Activated CD8-positive, alpha-beta memory T cell treated with anti-CD3 and anti-CD28 coated beads, Interleukin-2, amount 50 U/mL, for 1 hour (primary cell): ENCODE results near the gene CHD3.

Experiments used
- DNase-seq: peaks from one replicate; pipeline ENCODE4 v3.0.0-alpha.2; 2020; ENCODE audit errors: extremely low read depth

CHD3 gene

DNA sequence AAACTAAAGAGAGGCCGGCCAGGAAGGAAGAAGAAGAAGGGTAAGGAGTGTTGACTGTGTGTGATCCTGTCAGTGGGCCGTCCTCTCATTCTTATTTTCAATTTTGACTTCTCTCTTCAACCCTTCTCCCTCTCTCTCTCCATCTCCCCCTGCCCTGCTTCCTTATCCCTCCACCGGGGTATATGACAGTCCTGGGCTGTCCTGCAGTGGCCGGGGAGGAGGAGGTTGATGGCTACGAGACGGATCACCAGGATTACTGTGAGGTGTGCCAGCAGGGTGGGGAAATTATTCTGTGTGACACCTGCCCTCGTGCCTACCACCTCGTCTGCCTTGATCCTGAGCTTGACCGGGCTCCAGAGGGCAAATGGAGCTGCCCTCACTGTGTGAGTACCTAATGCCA, 5.6 kb downstream of the CHD3 start:
- DNase-seq = no peak

DNA sequence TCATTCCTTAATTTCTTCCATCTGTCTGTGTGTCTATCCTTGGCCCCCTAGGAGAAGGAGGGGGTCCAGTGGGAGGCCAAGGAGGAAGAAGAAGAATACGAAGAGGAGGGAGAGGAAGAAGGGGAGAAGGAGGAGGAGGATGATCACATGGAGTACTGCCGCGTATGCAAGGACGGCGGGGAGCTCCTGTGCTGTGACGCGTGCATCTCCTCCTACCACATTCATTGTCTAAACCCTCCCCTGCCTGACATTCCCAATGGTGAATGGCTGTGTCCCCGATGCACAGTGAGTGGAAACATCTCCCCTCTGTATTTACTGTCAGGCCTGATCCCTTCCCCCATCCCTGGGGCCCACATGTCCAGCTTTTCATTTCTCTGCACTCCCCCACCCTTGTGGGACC, 6.3 kb downstream of the CHD3 start:
- no peak for DNase-seq

DNA sequence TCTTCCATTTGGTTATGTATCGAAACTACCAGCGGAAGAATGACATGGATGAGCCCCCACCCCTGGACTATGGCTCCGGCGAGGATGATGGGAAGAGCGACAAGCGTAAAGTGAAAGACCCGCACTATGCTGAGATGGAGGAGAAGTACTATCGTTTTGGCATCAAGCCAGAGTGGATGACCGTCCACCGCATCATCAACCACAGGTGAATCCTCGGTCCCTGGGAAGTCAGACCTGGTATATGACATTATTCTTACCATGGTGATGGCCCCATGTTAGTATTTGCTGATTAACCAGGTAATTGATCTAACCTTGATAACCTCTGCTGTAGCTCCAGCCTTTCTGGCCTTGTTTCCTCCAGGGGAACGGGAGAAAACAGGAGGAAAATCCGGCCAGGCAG, 8.5 kb downstream of the CHD3 start:
- no peak for DNase-seq

DNA sequence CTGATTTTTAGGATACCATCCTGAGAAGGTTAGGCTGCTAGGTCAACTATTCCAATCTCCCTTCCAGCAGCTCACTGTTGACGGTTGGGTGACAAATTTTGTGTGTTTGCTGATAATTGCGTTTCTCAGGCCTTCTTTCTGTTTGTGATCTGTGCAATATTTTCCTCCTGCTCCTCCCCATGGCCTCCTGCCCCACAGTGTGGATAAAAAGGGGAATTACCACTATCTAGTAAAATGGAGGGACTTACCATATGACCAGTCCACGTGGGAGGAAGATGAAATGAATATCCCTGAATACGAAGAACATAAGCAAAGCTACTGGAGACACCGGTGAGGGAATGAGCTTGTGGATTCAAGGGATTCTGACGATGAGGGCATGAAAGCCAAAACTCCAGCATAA, 9.2 kb downstream of the CHD3 start:
- DNase-seq = no peak

DNA sequence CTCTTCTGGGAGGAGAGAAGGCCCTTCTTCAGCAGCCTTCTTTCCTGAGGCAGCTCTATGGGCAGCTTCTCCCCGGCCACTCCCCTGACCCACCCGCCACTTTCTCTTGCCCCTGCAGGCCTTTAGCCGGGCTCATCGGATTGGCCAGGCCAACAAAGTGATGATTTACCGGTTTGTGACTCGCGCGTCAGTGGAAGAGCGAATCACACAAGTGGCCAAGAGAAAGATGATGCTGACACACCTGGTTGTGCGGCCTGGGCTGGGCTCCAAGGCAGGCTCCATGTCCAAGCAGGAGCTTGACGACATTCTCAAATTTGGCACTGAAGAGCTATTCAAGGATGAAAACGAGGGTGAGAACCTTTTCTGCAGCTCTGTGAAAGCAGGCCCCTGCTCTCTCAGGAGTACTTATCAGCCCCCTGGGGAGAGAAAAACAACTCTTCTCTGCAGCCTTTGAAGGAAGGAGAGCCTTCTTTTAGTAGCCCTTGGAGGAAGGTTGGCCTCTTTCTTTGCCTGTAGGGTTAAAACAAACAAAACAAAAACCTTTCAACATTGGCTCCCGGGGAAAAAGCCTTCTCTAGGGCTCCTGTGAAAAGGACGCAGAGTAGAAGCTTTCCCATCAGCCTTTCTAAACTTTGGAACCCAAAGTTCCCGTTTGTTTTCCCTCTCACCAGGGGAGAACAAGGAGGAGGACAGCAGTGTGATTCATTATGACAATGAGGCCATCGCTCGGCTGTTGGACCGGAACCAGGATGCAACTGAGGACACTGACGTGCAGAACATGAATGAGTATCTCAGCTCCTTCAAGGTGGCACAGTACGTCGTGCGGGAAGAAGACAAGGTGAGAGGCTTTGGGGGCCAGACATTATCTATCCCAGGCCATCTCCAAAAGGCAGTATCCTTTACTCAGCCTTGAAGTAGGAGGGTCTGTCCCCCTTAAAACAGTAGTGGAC, 14.8 kb downstream of the CHD3 start:
- no peak for DNase-seq

DNA sequence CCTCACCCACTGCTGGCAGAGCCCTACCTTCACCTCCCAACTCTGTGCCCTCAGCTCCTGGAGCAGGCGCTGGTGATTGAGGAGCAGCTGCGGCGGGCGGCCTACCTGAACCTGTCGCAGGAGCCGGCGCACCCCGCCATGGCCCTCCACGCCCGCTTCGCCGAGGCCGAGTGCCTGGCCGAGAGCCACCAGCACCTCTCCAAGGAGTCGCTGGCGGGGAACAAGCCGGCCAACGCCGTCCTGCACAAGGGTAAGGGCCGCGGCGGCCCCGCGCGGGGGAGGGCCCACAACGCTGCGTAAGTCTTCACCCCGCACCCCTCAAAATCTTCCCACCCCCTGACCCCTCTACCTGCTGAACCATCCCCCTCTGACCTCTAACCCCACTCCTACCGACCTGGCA, 20.5 kb downstream of the CHD3 start:
- no peak for DNase-seq

DNA sequence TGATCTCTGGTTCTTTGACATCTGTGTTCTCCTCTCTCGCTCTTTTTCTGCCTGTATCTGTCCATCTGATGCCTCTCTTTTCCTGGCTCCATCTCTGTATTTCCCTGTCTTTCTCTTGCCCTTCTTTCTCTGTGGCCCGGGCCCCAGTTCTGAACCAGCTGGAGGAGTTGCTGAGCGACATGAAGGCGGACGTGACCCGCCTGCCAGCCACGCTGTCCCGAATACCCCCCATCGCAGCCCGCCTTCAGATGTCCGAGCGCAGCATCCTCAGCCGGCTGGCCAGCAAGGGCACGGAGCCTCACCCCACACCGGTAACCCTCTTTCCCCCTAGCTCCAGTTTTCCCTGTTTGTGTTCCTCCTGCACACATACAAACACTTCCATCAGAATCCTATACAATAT, 21.7 kb downstream of the CHD3 start:
- no peak for DNase-seq

DNA sequence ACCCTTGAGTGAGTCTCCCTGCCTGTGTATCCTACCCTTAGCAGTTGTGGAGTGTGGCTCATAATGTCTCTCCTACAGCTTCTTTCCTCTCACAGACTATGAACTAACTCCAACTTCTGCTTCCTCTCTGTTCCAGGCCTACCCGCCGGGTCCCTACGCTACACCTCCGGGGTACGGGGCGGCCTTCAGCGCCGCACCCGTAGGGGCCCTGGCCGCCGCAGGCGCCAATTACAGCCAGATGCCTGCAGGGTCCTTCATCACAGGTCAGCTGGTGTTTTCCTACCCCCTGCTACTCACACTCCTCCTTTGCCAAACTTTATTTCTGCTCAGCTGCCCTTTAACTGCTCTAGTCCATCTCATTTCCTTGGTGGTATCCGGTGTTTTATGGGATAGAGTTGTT, 22.1 kb downstream of the CHD3 start:
- no peak for DNase-seq

DNA sequence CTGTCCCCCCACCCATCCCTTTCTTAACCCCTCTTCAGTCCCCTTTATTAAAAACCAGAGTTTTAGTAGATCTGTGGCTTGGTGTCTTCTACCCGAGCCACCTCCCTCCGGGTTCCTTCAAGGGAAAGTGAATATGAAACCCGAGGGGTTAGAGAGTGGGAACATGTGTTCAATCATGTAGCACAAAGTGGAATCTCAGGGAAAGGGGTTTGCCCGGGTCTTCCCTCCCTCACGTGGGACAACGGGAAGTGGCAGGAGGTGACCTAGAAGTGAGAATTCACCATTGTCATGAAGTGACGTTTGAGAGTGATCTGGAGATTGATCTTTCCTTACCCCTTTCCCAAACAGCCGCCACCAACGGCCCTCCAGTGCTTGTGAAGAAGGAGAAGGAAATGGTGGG, 22.5 kb downstream of the CHD3 start:
- no peak for DNase-seq

DNA sequence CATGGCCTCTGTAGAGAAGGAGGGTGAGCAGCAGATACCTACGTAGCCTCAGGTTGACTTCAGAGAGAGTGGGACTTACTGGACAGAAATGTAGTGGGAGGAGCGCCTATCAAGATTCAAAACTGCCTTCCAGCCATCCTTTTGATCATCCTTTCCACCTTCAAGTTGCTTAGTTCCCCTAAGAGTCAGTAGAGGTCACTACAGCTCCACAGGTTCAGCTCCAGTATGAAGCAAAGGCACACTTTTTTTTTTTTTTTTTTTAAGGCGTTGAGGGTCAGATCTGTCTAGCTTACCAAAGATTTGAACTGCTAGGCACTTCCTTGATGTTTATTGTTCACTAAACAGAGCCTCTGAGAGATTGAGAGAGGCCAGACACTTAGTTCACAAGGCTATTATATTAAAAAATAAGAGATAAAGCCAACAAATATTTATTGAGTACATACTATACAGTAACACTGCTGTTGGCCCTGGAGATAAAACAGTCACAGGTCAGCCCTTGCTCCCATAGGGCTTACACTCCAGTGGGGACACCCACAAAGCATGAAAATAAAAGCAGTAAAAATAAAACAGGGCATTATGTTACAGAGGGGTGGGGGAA, 24.4 kb downstream of the CHD3 start:
- DNase-seq = no peak

DNA sequence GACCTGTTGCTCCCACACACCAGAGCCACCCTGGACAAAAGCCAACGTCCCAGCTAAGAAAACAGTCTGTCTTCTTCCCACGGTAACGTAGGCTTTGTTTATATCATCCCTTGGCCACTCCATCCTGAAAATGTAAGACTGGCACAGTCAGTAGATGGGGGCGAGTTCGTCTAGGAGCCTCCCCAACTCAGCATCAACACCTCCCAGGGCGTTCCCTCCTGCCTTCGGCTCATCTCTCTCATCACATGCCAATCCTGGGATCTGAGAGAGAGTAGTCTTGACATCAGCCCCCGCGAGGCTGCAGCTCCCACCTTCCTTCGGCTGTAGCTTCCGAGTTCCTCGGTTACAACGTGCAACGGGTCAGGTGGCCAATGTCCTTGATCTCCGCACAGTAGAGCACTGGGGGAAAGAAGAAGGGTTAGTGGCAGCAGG, 26.6 kb downstream of the CHD3 start:
- no peak for DNase-seq

DNA sequence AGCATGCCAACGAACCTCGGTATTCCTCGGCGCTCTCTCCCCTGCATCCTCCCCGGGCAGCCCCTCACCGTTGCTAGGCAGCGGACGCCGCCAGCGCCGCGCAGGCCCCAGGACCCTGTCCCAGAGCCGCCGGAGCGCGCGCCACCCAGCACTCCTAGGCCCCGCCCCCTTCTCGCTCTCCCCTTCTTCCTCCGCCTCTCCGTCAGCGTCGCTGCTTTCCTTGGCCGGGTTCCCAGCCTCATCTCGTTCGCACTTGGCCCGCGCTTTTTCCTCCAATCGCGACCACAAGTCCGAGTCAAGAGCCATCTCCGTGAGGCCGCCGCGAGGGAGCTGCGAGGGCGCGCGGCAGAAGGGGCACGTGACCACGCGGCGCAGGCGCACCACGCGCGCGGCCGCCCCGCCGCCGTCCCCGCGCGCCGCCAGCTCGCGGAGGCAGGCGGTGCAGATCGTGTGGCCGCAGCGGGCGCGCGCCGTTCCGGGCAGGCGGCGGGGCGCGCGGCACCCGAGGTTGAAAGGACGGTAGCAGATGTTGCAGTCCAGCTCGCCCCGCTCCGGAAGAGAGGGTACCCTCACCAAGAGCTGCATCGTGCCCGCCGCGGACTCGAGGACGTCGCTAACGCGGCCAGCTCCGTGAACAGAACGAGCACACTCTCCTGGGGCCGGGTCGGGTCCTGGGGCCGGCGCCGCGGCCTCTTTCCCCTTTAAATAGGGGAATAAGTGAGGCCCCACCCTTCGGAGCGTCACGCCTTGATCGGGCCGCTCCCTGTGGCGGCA, 27.2 kb downstream of the CHD3 start, which contains the start of gene RNF227:
RNF227 (minus strand) TSS at position 679 of the 774 bp plus-strand sequence; CDS start at position 585, 94 bp downstream.
- DNase-seq = peak; percentile 60

DNA sequence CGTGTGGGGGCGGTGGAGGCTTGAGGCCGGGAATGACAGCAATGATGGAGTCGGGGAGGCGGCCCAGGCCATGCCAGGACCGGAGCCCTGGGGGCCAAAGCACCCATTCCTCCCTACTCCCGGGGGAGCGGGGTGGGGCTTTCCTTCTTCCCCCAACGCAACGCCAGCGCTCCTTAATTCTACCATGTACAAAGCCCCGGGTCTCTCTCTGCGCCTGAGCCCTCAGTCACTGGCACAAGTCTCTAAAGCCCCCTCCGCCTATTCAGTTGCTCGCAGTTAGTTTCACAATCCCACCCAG, 27.7 kb downstream of the CHD3 start:
- no peak for DNase-seq

DNA sequence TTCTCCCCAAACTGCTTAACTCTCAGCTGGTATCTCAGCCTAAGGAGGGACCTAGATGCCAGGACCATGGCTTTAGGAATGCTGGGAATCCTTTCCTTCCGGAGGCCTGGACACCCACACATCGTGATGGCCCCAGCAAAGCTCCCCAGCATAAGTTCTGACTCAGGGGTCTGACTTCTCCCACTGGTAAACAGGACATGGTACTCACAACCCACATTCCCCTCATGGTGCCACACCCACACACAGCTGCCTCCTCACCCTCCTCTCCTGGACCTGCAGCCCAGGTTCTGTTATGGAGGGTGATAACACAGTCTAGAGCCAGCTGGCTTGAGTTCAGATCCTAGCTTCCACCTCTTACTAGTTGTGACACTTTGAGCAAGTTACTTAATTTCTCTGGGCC, 28.2 kb downstream of the CHD3 start:
- DNase-seq = no peak

DNA sequence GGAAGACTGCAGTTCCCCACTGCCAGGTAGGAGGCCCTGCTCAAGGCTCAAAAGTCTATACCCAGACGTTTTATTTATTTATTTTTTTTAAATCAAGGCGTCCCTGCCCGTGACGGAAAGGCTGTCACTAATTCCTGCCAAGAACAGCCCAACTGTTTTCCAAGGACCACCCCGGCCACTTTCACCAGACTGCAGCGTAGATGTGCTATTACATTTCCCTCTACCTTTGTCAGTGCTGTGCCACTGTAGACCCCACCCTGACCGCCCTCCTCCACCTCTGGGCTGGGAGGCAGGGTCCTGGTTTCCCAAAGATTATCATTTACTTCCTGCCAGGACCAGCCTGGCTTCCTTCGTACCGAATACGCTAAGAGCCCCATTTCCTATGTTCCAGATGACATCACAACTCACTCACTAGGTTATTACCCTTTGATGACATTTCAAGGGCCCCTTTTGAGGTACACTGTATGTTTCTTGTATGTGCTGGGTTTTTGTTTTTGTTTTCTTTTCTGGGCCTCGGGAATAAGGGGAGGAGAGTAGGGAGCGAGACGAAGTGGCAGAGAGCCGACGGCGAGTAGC, 33.8 kb downstream of the CHD3 start:
- DNase-seq = no peak

DNA sequence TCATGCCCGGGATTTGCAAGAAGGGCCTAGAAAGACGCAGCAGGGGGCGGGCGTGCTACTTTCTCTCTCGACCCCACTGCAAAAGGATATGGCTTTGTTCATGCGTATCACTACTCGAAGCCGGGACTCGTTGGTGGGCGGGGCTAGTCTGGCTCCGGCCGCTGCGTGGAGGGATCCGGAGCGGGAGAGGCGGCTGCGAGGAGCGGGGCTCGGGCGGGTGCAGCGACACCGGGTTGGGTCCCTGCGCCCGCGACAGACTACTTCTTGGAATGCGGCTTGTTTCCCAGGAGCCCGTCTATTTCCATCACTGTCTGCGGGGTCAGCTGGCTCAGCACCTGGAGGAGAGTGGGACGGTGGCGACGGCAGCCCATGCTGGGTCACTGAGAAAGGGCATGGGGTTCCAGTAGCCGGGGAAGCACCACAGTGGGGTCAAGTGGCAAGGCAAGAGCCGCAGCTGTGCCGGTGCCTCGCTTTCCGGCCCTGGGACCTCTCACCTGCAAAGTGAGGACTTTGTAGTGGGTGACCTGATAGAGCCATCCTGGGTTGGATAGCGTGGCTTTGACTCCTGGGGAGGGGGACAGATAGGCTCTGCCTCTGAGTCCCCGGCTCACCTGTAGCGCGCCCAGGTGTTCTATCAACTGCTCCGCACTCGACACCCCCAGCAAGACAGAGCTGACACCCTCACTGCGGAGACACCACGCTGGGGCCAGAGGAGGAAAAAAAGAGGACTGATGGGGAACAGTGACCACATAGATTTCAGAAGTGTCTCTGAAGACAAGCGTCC, 34.4 kb downstream of the CHD3 start:
- peak; percentile 54 for DNase-seq

DNA sequence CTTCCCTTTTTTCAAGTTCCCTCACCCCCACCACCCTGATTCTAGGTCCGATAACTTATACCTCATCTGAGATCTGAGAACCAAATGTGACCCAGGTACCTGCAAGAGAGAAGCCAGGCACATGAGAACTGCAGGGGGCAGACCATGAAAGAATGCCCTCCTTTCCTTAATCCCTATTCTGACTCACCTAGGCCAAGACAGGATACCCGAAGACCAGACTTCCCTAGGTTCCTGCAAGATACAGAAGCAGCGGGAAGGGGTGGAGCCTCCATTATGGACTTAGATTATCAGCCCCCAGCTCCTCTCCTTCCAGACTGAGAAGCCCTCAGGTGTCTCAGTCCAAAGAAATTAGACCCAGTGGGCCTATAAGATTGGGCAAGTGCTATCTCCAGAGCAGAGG, 39.0 kb downstream of the CHD3 start:
- no peak for DNase-seq

DNA sequence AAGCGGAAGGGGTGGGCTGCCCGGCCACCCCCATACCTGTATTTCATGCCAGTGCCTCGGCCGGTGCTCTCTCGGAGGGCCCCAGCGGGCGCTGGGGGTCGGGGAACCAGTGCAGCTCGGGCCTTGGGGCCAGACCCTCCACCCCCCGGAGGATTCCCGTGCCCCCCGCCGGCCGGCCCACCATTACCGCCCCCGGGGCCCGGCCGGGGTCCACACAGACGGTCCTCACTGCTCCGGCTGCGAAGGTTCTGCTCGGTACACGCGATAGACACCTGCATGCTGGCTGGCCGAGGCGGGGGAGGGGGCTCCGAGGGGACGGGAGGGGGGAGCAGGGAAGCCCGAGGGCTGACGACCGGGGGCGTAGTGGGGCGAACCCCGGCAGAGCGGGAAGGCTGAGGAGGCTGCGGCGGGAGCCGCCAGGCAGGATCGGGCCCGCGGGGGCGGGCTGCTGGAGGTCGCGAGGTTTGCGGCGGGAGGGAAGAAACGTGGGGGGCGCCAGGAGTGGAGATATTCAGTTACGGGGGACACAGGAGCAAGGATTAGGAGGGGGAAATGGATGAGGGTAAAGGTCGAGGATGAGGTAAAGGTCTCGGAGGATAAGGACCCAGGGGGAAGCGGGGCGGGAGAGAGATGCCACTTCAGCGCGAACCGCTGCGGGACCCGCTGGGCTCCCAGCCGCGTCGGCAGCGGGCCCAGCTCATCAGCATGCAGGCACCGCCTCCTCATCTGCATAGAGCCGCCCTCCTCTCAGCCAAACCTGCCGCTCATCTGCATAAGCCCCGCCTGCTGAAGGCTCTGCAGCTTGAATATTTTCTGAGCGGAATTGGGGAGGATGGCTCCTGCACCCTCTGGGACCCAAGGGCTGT, 40.8 kb downstream of the CHD3 start, which contains the start of gene KCNAB3:
KCNAB3 (minus strand) TSS at position 699 of the 866 bp plus-strand sequence; CDS start at position 278, 421 bp downstream.
- no peak for DNase-seq

DNA sequence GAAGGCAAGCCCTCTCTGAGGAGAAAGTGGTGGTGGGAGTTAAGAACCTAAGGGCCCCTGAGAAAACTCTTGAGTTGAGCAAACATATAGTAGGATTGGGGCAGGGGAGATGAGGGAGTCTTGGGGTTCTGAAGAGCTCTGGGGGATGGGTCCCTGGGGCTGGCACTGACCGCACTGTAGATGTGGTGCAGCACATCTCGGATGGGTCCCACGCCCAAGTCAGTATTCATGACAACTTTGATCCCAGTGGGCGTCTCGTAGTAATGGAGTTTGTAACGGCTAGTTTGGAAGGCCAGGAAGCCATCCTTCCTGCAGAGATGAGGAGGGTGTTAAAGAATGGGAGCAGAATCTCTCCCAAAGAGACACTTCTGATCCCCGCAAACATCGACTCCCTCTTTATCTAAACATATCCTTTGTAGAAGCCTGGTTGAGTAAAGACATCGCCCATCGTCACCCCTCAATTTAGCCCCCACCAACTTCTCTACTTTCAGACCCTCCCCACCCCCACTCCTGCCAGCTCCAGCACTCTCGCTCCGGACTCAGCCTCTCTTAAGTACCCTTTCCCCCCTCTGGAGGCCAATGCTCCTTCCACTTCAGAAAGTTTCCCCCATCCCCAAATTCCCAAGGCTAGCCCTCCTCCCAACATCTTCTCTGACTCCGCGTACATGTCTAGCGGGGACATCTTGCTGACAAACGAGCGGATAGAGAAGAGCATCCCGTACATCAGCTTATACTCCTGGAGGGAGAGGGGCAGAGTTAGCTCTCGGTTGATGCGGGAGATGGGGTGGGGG, 42.4 kb downstream of the CHD3 start:
- no peak for DNase-seq
